PFSK-1 (cell line): ENCODE measurements around the gene KLF12.

ENCODE experiments used
- FOXP2 ChIP-seq: optimal IDR thresholded peaks from 2 replicates; pipeline ENCODE3; 2011; ENCODE audit warnings: borderline replicate concordance, control low read depth, inconsistent platforms; ENCODE audit not compliant: insufficient read depth; ENCODE audit errors: extremely low read length, extremely low read depth
- POLR2AphosphoS5 ChIP-seq: IDR thresholded peaks from 2 replicates; pipeline ENCODE4 v1.6.1; 2012; ENCODE audit warnings: low read depth, mild to moderate bottlenecking, control low read depth, low read length, moderate library complexity
- SIN3A ChIP-seq: IDR thresholded peaks from 2 replicates; pipeline ENCODE4 v1.6.1; 2012; ENCODE audit warnings: mild to moderate bottlenecking, low read length, moderate library complexity, borderline replicate concordance; ENCODE audit not compliant: insufficient read depth
- TAF1 ChIP-seq: IDR thresholded peaks from 2 replicates; pipeline ENCODE4 v1.6.1; 2012; ENCODE audit warnings: low read length, control low read depth, borderline replicate concordance; ENCODE audit not compliant: insufficient read depth
- TF ChIP-seq, protein P1 (sequence below), 2 experiments: IDR thresholded peaks; 2 replicates each; pipeline versions ENCODE4 v1.6.1 to v1.8.0; 2011 to 2012; ENCODE audit warnings: low read depth in 2 of 2, low read length in 2 of 2, control low read depth in 1 of 2, inconsistent platforms in 1 of 2, mild to moderate bottlenecking in 1 of 2, moderate library complexity in 1 of 2; ENCODE audit not compliant: insufficient read depth in 1 of 2

Gene KLF12

DNA sequence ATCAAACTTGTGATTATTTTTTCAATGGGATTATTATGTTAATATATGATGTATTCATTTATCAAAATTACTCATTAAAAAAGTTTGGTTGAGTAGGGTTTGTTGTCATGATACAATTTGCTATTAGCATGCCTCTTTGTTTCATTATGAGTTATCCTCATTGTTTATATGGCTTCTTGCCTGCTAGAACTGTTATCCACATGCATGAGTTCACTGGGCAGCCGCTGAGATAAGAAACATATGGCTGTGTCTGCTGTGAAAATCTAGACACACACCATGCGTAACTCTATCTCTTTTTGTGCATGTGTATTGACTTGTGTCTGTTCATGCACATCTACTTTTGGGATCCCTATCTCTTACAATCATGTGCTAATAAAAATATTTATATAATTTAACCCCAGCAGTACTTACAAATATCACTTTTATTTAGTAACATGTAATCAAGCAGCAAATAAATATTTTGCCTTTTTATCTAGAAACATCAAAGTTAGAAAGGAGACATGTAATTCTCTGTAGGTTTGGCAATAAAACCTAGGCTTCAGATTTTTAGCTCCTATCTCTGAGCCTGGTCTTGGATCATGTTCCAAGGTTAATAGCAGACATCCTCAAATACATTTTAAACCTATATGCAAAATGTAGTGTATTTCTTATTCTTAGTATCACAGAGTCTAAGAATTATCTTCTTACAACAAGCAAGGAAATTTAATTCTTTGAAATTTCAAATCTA, 11.2 kb upstream of the KLF12 start:
- TF ChIP-seq, protein P1, sequence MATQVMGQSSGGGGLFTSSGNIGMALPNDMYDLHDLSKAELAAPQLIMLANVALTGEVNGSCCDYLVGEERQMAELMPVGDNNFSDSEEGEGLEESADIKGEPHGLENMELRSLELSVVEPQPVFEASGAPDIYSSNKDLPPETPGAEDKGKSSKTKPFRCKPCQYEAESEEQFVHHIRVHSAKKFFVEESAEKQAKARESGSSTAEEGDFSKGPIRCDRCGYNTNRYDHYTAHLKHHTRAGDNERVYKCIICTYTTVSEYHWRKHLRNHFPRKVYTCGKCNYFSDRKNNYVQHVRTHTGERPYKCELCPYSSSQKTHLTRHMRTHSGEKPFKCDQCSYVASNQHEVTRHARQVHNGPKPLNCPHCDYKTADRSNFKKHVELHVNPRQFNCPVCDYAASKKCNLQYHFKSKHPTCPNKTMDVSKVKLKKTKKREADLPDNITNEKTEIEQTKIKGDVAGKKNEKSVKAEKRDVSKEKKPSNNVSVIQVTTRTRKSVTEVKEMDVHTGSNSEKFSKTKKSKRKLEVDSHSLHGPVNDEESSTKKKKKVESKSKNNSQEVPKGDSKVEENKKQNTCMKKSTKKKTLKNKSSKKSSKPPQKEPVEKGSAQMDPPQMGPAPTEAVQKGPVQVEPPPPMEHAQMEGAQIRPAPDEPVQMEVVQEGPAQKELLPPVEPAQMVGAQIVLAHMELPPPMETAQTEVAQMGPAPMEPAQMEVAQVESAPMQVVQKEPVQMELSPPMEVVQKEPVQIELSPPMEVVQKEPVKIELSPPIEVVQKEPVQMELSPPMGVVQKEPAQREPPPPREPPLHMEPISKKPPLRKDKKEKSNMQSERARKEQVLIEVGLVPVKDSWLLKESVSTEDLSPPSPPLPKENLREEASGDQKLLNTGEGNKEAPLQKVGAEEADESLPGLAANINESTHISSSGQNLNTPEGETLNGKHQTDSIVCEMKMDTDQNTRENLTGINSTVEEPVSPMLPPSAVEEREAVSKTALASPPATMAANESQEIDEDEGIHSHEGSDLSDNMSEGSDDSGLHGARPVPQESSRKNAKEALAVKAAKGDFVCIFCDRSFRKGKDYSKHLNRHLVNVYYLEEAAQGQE (IDR thresholded peaks at IDR 0.05; ENCODE audit: insufficient read depth in 1 of 2, low read depth in 2 of 2, low read length in 2 of 2), result no peak
- TF ChIP-seq SIN3A, result no peak

DNA sequence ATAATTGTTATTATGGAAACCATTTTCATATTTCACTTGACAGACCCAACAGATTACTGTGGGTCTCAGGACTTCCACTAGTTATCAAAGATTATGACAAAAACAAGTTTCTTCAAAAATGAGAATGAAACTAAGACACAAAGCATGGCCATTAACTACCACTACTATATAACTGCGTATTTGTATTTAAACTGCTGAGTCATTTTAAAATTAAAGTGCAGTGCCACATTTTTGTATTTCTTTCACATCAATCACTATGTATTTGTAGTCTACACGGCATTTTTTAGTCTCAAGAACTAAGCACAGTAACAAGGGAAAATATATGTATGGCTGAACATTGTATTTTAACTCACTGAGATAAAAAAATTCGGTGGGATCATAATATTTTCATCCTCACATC, 10.1 kb upstream of the KLF12 start:
- TF ChIP-seq, protein P1 (IDR thresholded peaks at IDR 0.05; ENCODE audit: insufficient read depth in 1 of 2, low read depth in 2 of 2, low read length in 2 of 2), result no peak
- no peak for TF ChIP-seq TAF1
- no peak for TF ChIP-seq SIN3A
- TF ChIP-seq POLR2AphosphoS5, result no peak
- TF ChIP-seq FOXP2, result no peak

DNA sequence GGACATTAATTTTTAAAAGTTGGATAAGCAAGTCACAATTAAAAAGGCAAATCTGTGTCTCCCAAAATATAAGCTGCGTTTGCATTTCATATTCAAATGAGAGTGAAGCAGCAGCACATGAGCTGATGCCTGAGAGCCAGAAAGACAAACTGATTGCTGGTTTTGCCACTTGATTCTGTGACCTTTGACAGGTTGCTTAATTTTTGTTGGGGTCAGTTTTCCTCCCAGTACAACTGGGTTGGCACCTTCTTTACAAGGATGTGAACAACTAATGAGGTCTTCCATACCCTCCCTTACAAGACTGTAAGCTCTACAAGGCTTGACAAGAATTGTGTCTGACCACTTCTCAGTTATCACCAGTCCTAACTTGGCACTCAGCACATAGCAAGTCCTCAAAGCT, 8.1 kb upstream of the KLF12 start:
- no peak for TF ChIP-seq TAF1
- TF ChIP-seq FOXP2, result no peak
- TF ChIP-seq, protein P1 (IDR thresholded peaks at IDR 0.05; ENCODE audit: insufficient read depth in 1 of 2, low read depth in 2 of 2, low read length in 2 of 2), result no peak
- no peak for TF ChIP-seq SIN3A
- no peak for TF ChIP-seq POLR2AphosphoS5

DNA sequence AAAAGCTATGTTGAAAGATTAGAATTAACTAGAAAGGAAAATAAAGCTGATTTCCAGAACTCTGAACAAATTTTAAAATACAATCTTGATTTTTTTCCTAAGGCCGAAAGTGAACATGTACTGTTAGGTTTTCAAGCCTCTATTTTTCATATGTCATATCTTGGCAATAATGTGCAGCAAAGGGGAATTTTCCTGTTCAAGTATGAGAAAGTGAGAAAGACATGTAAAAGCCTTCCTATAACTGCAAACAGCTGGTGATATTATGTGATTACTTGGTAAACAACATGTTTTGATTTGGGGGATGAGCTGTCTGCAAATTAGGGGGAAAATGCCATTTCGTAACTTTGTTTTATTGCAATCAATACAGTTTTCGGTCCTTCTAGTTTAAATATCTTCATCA, 4.0 kb upstream of the KLF12 start:
- TF ChIP-seq, protein P1 (IDR thresholded peaks at IDR 0.05; ENCODE audit: insufficient read depth in 1 of 2, low read depth in 2 of 2, low read length in 2 of 2), result no peak
- no peak for TF ChIP-seq POLR2AphosphoS5

DNA sequence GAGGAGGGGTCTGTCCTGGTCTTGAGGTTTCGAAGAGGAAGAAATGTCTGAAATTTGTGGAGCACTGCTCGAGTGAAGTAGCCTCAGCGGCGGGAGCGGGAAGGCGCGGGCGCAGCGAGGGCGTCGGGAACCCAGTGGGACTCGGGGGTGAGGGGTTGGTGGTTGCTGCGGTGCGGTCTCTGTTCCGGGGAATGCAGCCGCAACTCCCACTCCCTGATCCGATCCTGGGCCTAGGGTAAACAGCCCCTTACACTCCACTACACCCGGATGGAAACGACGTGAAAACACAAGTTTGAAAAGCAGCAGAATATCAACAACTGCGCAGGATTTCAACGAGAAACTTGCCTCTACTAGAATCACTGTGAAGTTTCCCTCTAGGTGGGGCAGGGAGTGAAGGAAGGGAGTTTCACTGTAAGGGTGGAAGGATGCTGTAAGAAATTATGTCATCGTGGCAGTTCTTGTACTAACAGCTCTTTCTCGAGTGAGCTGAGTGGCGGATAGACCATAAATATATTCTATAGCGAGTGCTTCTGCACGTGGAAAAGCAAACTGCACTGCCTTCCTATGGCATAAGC, 2.0 kb upstream of the KLF12 start:
- TF ChIP-seq, protein P1 (IDR thresholded peaks at IDR 0.05; ENCODE audit: insufficient read depth in 1 of 2, low read depth in 2 of 2, low read length in 2 of 2), result no peak
- TF ChIP-seq FOXP2 (no peak), TAF1 (no peak), POLR2AphosphoS5 (no peak), SIN3A (no peak)
